ENCODE data around the gene NEURL1.

- no peak for TF ChIP-seq POLR2A (IDR thresholded peaks at IDR 0.05; ENCODE audit: low read depth)
- TF ChIP-seq CTCF (IDR thresholded peaks at IDR 0.05), result no peak
- no peak for TF ChIP-seq POLR2AphosphoS5 (IDR thresholded peaks at IDR 0.05)
- TF ChIP-seq EP300 (IDR thresholded peaks at IDR 0.05), result no peak
Measured at GRCh38 chr10:103635580-103635979, 142.1 kb downstream of the NEURL1 start.

All from esophagus muscularis mucosa (tissue), 4 donors.